OCI-LY7 (cell line): ENCODE data around the gene SPACA7. TPM values are rescaled to one million over a fixed set of nuclear protein-coding genes. Genes with fewer than 3 reads are reported as not detected.

Experiments
- BruUV-seq: library from RNA; stranded (reverse); fragments of 400-500 nt; replicated peaks from 2 replicates; lab custom pipeline; 2021; lab: Mats Ljungman, UMichigan
- CTCF ChIA-PET: fragments of 300-600 bp; sonication (Branson Sonifier 250); formaldehyde crosslinking; loops from one replicate; lab custom pipeline; 2022; ENCODE audit warnings: antibody characterized with exemption; ENCODE audit not compliant: unreplicated experiment; lab: Charles Lee
- POLR2A ChIA-PET: fragments of 300-600 bp; sonication (Branson Sonifier 250); formaldehyde crosslinking; loops from one replicate; lab custom pipeline; 2022; ENCODE audit warnings: antibody characterized with exemption; lab: Charles Lee
- DNase-seq: peaks from one replicate; pipeline ENCODE4 v3.0.0-alpha.2; 2015; ENCODE audit warnings: low spot score
- H2AFZ ChIP-seq: fragments of 200-600 bp; sonication (generic), shearing (Covaris generic); 2 replicates; pipeline ENCODE4 v1.6.1; 2014; ENCODE audit warnings: mild to moderate bottlenecking, antibody characterized with exemption, low read length, moderate library complexity
- H3K27ac ChIP-seq: fragments of 200-600 bp; sonication (generic); 2 replicates; pipeline ENCODE4 v1.5.1; 2014; ENCODE audit warnings: mixed run types, low read depth, mild to moderate bottlenecking, moderate library complexity, low read length, inconsistent platforms; ENCODE audit not compliant: poor library complexity, severe bottlenecking
- H3K36me3 ChIP-seq: fragments of 200-600 bp; sonication (generic); 2 replicates; pipeline ENCODE4 v1.6.1; 2014; ENCODE audit warnings: mild to moderate bottlenecking, antibody characterized with exemption, low read length, moderate library complexity, mixed read lengths; ENCODE audit not compliant: insufficient read depth
- H3K4me1 ChIP-seq: fragments of 200-600 bp; sonication (generic); 2 replicates; pipeline ENCODE4 v1.5.1; 2014; ENCODE audit warnings: mild to moderate bottlenecking, low read length; ENCODE audit not compliant: insufficient read depth, poor library complexity, severe bottlenecking
- H3K4me2 ChIP-seq: fragments of 200-600 bp; sonication (generic); 2 replicates; pipeline ENCODE4 v1.6.1; 2014; ENCODE audit warnings: mild to moderate bottlenecking, low read length
- H3K4me3 ChIP-seq: fragments of 200-600 bp; sonication (generic); 2 replicates; pipeline ENCODE4 v1.5.1; 2014; ENCODE audit warnings: mild to moderate bottlenecking, low read depth, low read length; ENCODE audit not compliant: poor library complexity, severe bottlenecking
- H3K79me2 ChIP-seq: fragments of 200-600 bp; sonication (generic); 2 replicates; pipeline ENCODE4 v1.6.1; 2016; ENCODE audit warnings: low read depth, mild to moderate bottlenecking, low read length, moderate library complexity, mixed read lengths; ENCODE audit not compliant: insufficient read depth
- H3K9me2 ChIP-seq: fragments of 200-600 bp; sonication (generic); 2 replicates; pipeline ENCODE4 v1.6.1; 2016; ENCODE audit warnings: mild to moderate bottlenecking, low read length, mixed read lengths; ENCODE audit not compliant: insufficient read depth
- H3K9me3 ChIP-seq: fragments of 200-600 bp; sonication (generic); 2 replicates; pipeline ENCODE4 v1.6.1; 2014; ENCODE audit warnings: mild to moderate bottlenecking, mixed run types, low read length, mixed read lengths
- H4K20me1 ChIP-seq: fragments of 200-600 bp; sonication (generic); 2 replicates; pipeline ENCODE4 v1.6.1; 2014; ENCODE audit warnings: mild to moderate bottlenecking, antibody characterized with exemption, low read length, moderate library complexity, mixed read lengths; ENCODE audit not compliant: insufficient read depth
- CTCF ChIP-seq: fragments of 200-600 bp; sonication (generic); conservative IDR thresholded peaks from 2 replicates; pipeline ENCODE4 v1.5.1; 2014; ENCODE audit warnings: mild to moderate bottlenecking, antibody characterized with exemption, low read length, moderate library complexity, mixed read lengths
- EZH2phosphoT487 ChIP-seq: fragments of 200-600 bp; sonication (generic); IDR thresholded peaks from 2 replicates; pipeline ENCODE4 v1.6.1; 2018; ENCODE audit warnings: low read depth, borderline replicate concordance, mild to moderate bottlenecking, mixed run types, antibody characterized with exemption, low read length, moderate library complexity, mixed read lengths
- intact Hi-C: fragments of 100-400 bp; cut with micrococcal nuclease; formaldehyde crosslinking; loops from one replicate; pipeline ENCODE4 v1.10.0; 2022; ENCODE audit not compliant: unreplicated experiment
- total RNA-seq, 2 experiments: library from RNA; depleted of rRNA in 1 of 2; stranded (reverse); fragments of >200 nt in 1 of 2; shearing (Covaris generic) in 1 of 2; gene quantifications; 2 replicates each; pipeline ENCODE4 v1.2.3, GENCODE V29; 2014 to 2022

SPACA7 gene
- total RNA-seq, 2 experiments from 2014 or later, result not detected

- no peaks in the 10 kb centered on the region for H3K9me2 ChIP-seq
- intact Hi-C loops, result no loop called here
Observed at GRCh38 chr13:112441226-112441625, 65.1 kb downstream of the SPACA7 start.

GRCh38 chr13:112441779-112442310, 65.7 kb downstream of the SPACA7 start:
- intact Hi-C loops, result no loop called here
- Histone ChIP-seq H3K4me1 (no peaks in the 10 kb centered on the region), H3K79me2 (no peaks in the 10 kb centered on the region), H3K27ac (no peak overlapping the region), H3K9me3 (no peaks in the 10 kb centered on the region), H3K4me3 (no peak overlapping the region), H3K4me2 (no peak overlapping the region), H4K20me1 (no peaks in the 10 kb centered on the region), H2AFZ (no peak overlapping the region), H3K9me2 (no peaks in the 10 kb centered on the region), H3K36me3 (no peaks in the 10 kb centered on the region)
- no peak for DNase-seq
- no TSS peak for BruUV-seq
- TF ChIP-seq CTCF (no peak), EZH2phosphoT487 (no peak)
- ChIA-PET CTCF (no interaction called here), POLR2A (no interaction called here)

More at GRCh38 chr13:112441226-112441625, 65.1 kb downstream of the SPACA7 start:
- Histone ChIP-seq H3K4me1 (no peaks in the 10 kb centered on the region), H4K20me1 (no peaks in the 10 kb centered on the region), H3K4me2 (no peak overlapping the region), H3K4me3 (no peak overlapping the region), H3K36me3 (no peaks in the 10 kb centered on the region), H3K27ac (no peak overlapping the region), H3K79me2 (no peaks in the 10 kb centered on the region), H2AFZ (no peak overlapping the region), H3K9me3 (no peaks in the 10 kb centered on the region)
- TF ChIP-seq EZH2phosphoT487 (no peak), CTCF (no peak)
- CTCF ChIA-PET, result no interaction called here
- DNase-seq, result no peak
- POLR2A ChIA-PET, result no interaction called here
- BruUV-seq, result no TSS peak

GRCh38 chr13:112442483-112443090, 66.4 kb downstream of the SPACA7 start:
- H2AFZ ChIP-seq, result no peak overlapping the region
- H3K79me2 ChIP-seq, result no peaks in the 10 kb centered on the region
- H3K9me2 ChIP-seq, result no peaks in the 10 kb centered on the region
- ChIA-PET CTCF (no interaction called here), POLR2A (no interaction called here)
- H4K20me1 ChIP-seq, result no peaks in the 10 kb centered on the region
- no peak overlapping the region for H3K4me2 ChIP-seq
- no peak overlapping the region for H3K27ac ChIP-seq
- DNase-seq, result no peak
- TF ChIP-seq EZH2phosphoT487 (no peak), CTCF (no peak)
- intact Hi-C loops, result no loop called here
- H3K9me3 ChIP-seq, result no peaks in the 10 kb centered on the region
- H3K4me1 ChIP-seq, result no peaks in the 10 kb centered on the region
- no peaks in the 10 kb centered on the region for H3K36me3 ChIP-seq
- BruUV-seq, result no TSS peak
- no peak overlapping the region for H3K4me3 ChIP-seq
